Caco-2 (cell line): ENCODE measurements around the gene SMIM36. TPM values are rescaled to one million over a fixed set of nuclear protein-coding genes. Genes with fewer than 3 reads are reported as not detected.
"Not testable (repeated sequence)": the region's sequence is repeated elsewhere in the genome, so short reads cannot be mapped to it uniquely, and the experiment has no call there.

Experiments used
- BruUV-seq: library from RNA; stranded (reverse); fragments of 400-500 nt; replicated peaks from 2 replicates; lab custom pipeline; 2021; lab: Mats Ljungman, UMichigan
- CTCF ChIA-PET: fragments of 300-600 bp; sonication (Branson Sonifier 250); formaldehyde crosslinking; loops from one replicate; lab custom pipeline; 2022; ENCODE audit warnings: antibody characterized with exemption; lab: Charles Lee
- POLR2A ChIA-PET: fragments of 300-600 bp; sonication (Branson Sonifier 250); formaldehyde crosslinking; loops from one replicate; lab custom pipeline; 2022; ENCODE audit warnings: antibody characterized with exemption; lab: Charles Lee
- DNase-seq, 2 experiments: peaks; one replicate each; pipeline versions ENCODE4 v3.0.0 to v3.0.0-alpha.2; 2020 to 2022
- H3K27me3 ChIP-seq: replicated peaks from 2 replicates; pipeline ENCODE4 v1.6.0; 2011; ENCODE audit warnings: low read length; ENCODE audit not compliant: control insufficient read depth, insufficient read depth
- H3K36me3 ChIP-seq: 2 replicates; pipeline ENCODE4 v1.5.1; 2011; ENCODE audit warnings: low read length; ENCODE audit not compliant: control insufficient read depth, insufficient read depth
- H3K4me1 ChIP-seq: fragments of 250-450 bp; sonication (Bioruptor Pico); 2 replicates; pipeline ENCODE4 v1.5.1; 2020; ENCODE audit warnings: mild to moderate bottlenecking
- H3K4me3 ChIP-seq: 2 replicates; pipeline ENCODE4 v1.5.1; 2011; ENCODE audit warnings: low read depth, mild to moderate bottlenecking, control low read depth, low read length
- H3K9me3 ChIP-seq: fragments of 250-450 bp; sonication (Bioruptor Pico); 2 replicates; pipeline ENCODE4 v1.5.1; 2020; ENCODE audit warnings: mild to moderate bottlenecking, moderate library complexity
- H3K27ac Mint-ChIP-seq: one replicate; pipeline ENCODE4 v1.8.0; 2022; ENCODE audit warnings: mixed read lengths; ENCODE audit not compliant: unreplicated experiment
- H3K27me3 Mint-ChIP-seq: one replicate; pipeline ENCODE4 v1.8.0; 2022; ENCODE audit warnings: mixed read lengths; ENCODE audit not compliant: insufficient read depth, unreplicated experiment
- H3K36me3 Mint-ChIP-seq: one replicate; pipeline ENCODE4 v1.8.0; 2022; ENCODE audit warnings: mild to moderate bottlenecking, mixed read lengths; ENCODE audit not compliant: insufficient read depth, unreplicated experiment
- H3K4me1 Mint-ChIP-seq: one replicate; pipeline ENCODE4 v1.8.0; 2022; ENCODE audit warnings: low read depth, mixed read lengths; ENCODE audit not compliant: unreplicated experiment
- H3K4me3 Mint-ChIP-seq: one replicate; pipeline ENCODE4 v1.8.0; 2022; ENCODE audit warnings: mild to moderate bottlenecking, moderate library complexity, mixed read lengths; ENCODE audit not compliant: unreplicated experiment
- H3K9me3 Mint-ChIP-seq: one replicate; pipeline ENCODE4 v1.8.0; 2022; ENCODE audit warnings: mixed read lengths; ENCODE audit not compliant: unreplicated experiment
- CTCF ChIP-seq, 2 experiments: fragments of 200-600 bp in 1 of 2; IDR thresholded peaks; 1 replicate in 1 of 2; 2 replicates in 1 of 2; pipeline versions ENCODE4 v1.5.1 to v1.8.0; 2011 to 2022; ENCODE audit warnings: antibody characterized with exemption in 1 of 2, control low read depth in 1 of 2, inconsistent platforms in 1 of 2, low read depth in 1 of 2, low read length in 1 of 2, mild to moderate bottlenecking in 1 of 2, moderate library complexity in 1 of 2; ENCODE audit not compliant: insufficient read depth in 1 of 2, severe bottlenecking in 1 of 2, unreplicated experiment in 1 of 2
- intact Hi-C: fragments of 100-400 bp; cut with micrococcal nuclease; formaldehyde crosslinking; loops from one replicate; pipeline ENCODE4 v1.10.0; 2022; ENCODE audit not compliant: unreplicated experiment
- total RNA-seq: library from RNA; stranded (reverse); gene quantifications from 2 replicates; pipeline ENCODE4 v1.2.3, GENCODE V29; 2022

The SMIM36 gene
- total RNA-seq, 1 experiment from 2014 or later: not detected

DNA sequence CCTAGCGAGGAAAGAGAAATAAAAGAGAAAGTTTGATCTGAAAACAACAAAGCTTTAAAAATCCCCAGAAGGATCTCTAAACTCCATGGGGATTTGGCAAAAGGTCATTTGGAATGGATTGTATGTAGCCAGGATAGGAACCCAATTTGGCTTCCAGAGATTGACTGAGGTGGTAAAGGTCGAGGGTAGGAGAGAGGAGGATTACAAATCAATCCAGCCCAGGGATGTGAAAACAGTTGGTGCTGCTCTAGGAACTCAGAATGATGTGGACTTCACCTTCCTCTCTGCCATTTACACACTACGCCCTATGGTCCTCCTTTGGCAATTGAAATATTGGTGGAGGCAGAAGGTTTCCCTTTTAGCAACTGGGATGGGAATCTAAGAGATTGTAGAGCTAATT is 18.8 kb upstream of the SMIM36 start:
- ChIA-PET POLR2A (no interaction called here), CTCF (no interaction called here)
- 0 out of 2 replicates have a peak, but pooled peaks cover 5% of the 10 kb centered on the region for H3K4me1 ChIP-seq
- intact Hi-C loops: no loop called here
- no peak overlapping the region for H3K4me3 Mint-ChIP-seq
- no peaks in the 10 kb centered on the region for H3K4me1 Mint-ChIP-seq
- H3K36me3 ChIP-seq: no peaks in the 10 kb centered on the region
- no peak overlapping the region for H3K27ac Mint-ChIP-seq
- TF ChIP-seq CTCF (IDR thresholded peaks at IDR 0.05; ENCODE audit: insufficient read depth in 1 of 2, low read depth in 1 of 2, low read length in 1 of 2, severe bottlenecking in 1 of 2, unreplicated experiment in 1 of 2): no peak
- H3K27me3 ChIP-seq: no peaks in the 10 kb centered on the region; the same call in 1 of the 2 replicates
- BruUV-seq: no TSS peak
- H3K36me3 Mint-ChIP-seq: no peaks in the 10 kb centered on the region
- H3K27me3 Mint-ChIP-seq: peaks cover 10% of the 10 kb centered on the region
- H3K9me3 Mint-ChIP-seq: no peaks in the 10 kb centered on the region
- no peak overlapping the region for H3K4me3 ChIP-seq
- DNase-seq: no peak
- no peaks in the 10 kb centered on the region for H3K9me3 ChIP-seq

GRCh38 chr17:55527540-55528118 is 16.4 kb upstream of the SMIM36 start:
- H3K36me3 ChIP-seq: no peaks in the 10 kb centered on the region
- intact Hi-C loops: loop anchor here (1.0 to 2.0 kb wide), 2 partner anchors 58 to 951 kb away; no protein-coding TSS in a partner anchor
- Mint-ChIP-seq H3K9me3 (no peaks in the 10 kb centered on the region), H3K27me3 (peaks cover 5% of the 10 kb centered on the region), H3K27ac (no peak overlapping the region), H3K4me3 (no peak overlapping the region), H3K36me3 (no peaks in the 10 kb centered on the region), H3K4me1 (no peaks in the 10 kb centered on the region)
- POLR2A ChIA-PET: no interaction called here
- H3K27me3 ChIP-seq: no peaks in the 10 kb centered on the region; the same call in 1 of the 2 replicates
- H3K4me1 ChIP-seq: 0 out of 2 replicates have a peak, but pooled peaks cover 5% of the 10 kb centered on the region
- H3K4me3 ChIP-seq: no peak overlapping the region
- H3K9me3 ChIP-seq: no peaks in the 10 kb centered on the region
- CTCF ChIA-PET: interaction anchor here (1.1 to 2.2 kb wide), 2 partner anchors 74 to 114 kb away, joined by 6 to 13 read pairs; no protein-coding TSS in a partner anchor
- peak; percentile 43 to 68 for TF ChIP-seq CTCF (IDR thresholded peaks at IDR 0.05; ENCODE audit: insufficient read depth in 1 of 2, low read depth in 1 of 2, low read length in 1 of 2, severe bottlenecking in 1 of 2, unreplicated experiment in 1 of 2)
- BruUV-seq: no TSS peak
- peak in 1 of 2 experiments; percentile 57 for DNase-seq

DNA sequence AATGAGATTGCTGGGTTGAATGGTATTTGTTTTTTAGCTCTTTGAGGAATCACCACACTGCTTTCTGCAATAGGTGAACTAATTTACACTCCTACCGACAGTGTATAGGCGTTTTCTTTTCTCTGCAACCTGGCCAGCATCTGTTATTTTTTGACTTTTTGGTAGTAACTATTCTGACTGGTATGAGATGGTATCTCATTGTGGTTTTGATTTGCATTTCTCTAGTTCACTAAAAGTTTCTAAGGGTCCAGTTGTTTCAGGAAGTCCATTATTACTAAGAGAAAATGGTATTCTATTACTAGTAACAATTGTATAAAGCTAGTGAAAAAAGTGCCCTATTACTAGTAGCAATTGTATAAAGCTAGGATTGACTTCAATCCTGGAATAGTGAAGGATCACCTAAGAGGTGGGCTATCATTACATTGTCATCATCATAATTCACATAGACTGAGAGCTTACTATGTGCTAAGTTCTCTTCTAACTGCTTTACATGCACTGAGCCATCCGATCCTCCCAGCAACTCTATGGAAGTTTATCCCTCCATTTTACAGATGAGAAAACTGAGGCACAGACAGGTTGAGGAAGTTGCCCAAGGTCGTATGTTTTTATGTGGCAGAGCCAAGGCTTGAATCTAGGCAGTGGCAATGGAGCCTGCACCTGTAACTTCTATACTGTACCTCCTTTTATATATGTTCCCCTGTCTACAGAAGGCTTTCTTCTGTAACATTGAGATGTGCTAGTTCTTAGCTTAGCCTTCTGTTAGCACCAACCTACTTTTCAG is 13.4 kb upstream of the SMIM36 start:
- Mint-ChIP-seq H3K9me3 (no peaks in the 10 kb centered on the region), H3K4me3 (no peak overlapping the region), H3K27me3 (peaks cover 12% of the 10 kb centered on the region), H3K4me1 (no peaks in the 10 kb centered on the region), H3K36me3 (no peaks in the 10 kb centered on the region), H3K27ac (no peak overlapping the region)
- no peak for DNase-seq
- Histone ChIP-seq H3K4me3 (no peak overlapping the region), H3K4me1 (no peaks in the 10 kb centered on the region), H3K36me3 (no peaks in the 10 kb centered on the region), H3K9me3 (no peaks in the 10 kb centered on the region), H3K27me3 (no peaks in the 10 kb centered on the region; the same call in 1 of the 2 replicates)
- intact Hi-C loops: no loop called here
- TF ChIP-seq CTCF (IDR thresholded peaks at IDR 0.05; ENCODE audit: insufficient read depth in 1 of 2, low read depth in 1 of 2, low read length in 1 of 2, severe bottlenecking in 1 of 2, unreplicated experiment in 1 of 2): no peak
- ChIA-PET CTCF (no interaction called here), POLR2A (no interaction called here)
- no TSS peak for BruUV-seq

GRCh38 chr17:55523032-55523431 is 11.8 kb upstream of the SMIM36 start:
- H3K36me3 Mint-ChIP-seq, DNase-seq, H3K27me3 ChIP-seq, H3K9me3 ChIP-seq, H3K4me3 Mint-ChIP-seq, H3K4me1 Mint-ChIP-seq, BruUV-seq, POLR2A ChIA-PET, H3K4me3 ChIP-seq, H3K9me3 Mint-ChIP-seq, H3K4me1 ChIP-seq, intact Hi-C loops, H3K36me3 ChIP-seq, H3K27ac Mint-ChIP-seq: not testable (repeated sequence)
- H3K27me3 Mint-ChIP-seq: peaks cover 12% of the 10 kb centered on the region
- CTCF ChIA-PET: interaction anchor here (1.0 kb wide), 1 partner anchor 249 kb away, joined by 5 read pairs; no protein-coding TSS in a partner anchor
